ENCODE results near the gene PSMC3IP.
A peak's percentile ranks its signal among the peaks of the same experiment; 100 is the strongest.

The PSMC3IP gene

DNA sequence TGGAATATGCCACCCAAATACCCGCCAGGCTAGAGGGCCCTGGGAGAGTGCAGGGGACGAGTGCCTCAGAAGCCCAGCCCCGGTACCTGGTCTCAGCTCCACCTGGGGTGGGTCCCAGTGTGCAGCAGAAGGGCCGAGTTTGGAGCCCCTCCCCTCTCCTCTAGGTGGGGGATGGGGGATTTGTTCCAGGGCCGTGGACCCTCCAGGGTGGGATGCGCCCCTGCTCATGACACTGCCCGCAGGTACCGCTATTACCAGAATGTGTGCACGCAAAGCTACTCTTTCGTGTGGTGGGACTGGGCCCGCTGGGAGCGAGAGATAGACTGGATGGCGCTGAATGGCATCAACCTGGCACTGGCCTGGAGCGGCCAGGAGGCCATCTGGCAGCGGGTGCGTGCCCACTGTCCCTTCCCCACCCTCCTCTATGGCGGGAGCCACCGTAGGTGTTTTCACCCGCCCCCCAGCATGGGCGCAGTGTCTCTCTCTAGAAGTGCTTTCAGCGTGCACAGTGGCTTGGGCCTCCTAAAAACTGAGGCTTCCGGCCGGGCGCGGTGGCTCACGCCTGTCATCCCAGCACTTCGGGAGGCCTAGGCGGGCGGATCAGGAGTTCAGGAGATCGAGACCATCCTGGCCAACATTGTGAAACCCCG is 40.2 kb downstream of the PSMC3IP start:
- no peak for DNase-seq

DNA sequence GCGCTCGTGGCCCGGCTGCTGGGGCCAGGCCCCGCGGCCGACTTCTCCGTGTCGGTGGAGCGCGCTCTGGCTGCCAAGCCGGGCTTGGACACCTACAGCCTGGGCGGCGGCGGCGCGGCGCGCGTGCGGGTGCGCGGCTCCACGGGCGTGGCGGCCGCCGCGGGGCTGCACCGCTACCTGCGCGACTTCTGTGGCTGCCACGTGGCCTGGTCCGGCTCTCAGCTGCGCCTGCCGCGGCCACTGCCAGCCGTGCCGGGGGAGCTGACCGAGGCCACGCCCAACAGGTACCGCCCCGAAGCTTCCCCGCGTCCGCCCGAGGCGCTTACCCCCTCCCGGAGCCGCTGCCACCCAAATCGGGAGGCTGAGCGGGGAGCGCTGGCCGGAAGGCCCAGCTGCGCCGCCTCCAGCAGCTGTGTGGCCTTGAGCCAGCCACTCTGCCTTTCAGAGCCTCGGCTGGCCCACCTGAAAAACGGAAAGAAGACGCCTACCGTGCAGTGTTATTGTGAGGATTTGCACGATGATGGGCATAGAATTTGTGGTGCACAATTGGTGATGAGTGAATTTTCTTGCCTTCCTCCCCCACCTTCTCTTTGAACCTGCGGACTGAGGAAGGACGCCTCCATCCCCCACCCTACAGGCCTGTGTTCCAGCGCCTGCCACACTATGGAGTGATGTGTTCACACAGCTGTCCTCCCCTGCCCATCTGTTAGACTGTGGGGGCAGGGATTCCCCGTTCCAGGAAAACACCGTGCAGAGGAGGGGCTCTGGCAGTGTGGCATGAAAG is 41.0 kb downstream of the PSMC3IP start:
- DNase-seq, result peak; percentile 76

DNA sequence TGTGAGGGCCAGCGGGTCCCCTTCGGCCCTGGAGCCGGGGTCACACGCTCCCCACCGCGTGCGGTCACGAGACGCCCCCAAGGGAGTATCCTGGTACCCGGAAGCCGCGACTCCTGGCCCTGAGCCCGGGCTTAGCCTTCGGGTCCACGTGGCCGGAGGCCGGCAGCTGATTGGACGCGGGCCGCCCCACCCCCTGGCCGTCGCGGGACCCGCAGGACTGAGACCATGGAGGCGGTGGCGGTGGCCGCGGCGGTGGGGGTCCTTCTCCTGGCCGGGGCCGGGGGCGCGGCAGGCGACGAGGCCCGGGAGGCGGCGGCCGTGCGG is 41.5 kb downstream of the PSMC3IP start, which contains the start of gene NAGLU:
Gene NAGLU, plus strand, starts transcription at position 194 of the 324 bp plus-strand sequence. Its CDS starts 32 bp downstream, at position 226.
- peak; percentile 84 for DNase-seq

DNA sequence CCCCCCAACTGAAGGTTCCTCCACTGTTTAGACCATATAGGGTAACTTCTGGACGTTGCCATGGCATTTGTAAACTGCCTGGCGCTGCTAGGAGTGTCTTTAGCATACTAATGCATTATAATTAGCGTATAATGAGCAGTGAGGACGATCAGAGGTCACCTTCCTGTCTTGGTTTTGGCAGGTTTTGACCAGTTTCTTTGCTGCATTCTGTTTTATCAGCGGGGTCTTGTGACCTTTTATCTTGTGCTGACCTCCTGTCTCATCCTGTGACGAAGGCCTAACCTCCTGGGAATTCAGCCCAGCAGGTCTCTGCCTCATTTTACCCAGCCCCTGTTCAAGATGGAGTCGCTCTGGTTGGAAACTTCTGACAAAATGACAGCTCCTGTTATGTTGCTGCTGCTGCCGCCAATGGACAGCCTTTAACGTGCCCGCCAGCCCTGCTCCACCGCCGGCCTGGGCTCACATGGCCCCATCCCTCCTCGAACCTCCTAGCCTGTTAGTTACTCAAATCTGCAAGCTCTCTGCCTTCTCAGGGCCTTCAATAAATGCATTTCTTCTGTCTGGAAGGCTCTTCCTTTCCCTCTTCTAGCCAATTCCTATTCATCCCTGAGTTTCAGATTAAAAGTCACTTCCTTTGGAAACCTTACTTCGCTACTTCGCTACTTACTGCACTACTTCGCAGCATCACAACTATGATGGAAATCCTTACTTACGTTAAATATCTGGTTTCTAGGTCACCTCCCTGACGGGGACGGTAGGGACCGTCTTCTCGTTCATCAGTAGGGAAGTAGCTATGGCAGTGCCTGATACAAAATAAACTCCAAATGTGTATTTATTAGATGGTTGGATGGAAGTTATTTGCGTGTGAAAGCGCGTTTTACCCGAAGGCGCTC is 42.1 kb downstream of the PSMC3IP start:
- DNase-seq, result no peak

DNA sequence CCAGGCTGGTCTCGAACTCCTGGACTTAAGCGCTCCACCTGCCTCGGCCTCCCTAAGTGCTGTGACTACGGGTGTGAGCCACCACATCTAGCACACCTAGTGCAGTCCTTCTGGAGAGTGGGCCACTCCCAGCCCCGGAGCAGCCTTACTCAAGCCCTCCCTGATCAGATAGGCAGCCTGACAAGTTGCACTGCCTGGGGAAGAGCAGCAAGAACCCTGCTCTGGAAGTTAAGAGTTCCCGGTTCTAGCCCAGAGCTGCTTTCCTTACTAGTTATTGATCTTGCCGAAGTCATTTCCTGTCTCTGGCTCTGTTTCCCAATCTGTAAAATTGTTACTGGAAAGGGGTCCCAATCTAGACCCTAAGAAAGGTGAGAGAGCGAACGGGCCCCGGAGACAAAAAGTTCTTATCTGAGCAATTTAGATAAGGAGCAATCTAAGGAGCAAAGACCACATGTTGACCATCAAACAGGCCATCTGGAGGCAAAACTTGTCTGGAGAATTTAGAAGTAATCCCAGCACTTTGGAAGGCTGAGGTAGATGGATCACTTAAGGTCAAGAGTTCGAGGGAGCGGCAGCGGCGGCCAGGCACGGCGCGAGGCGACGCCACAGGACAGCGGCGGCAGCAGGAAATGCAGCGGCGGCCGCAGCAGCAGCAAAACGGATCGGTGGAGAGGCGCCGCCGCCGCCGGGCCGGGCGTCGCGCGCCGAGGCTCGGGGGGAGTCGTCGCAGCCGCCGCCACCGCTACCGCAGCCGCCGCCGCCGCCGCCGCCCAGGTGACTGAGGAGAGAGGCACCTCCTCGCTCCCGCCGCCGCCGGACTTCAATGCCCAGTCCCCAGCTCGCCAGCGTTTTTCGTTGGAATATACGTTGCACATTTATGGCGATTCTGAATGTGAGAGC is 45.8 kb downstream of the PSMC3IP start:
- peak; percentile 55 for DNase-seq

DNA sequence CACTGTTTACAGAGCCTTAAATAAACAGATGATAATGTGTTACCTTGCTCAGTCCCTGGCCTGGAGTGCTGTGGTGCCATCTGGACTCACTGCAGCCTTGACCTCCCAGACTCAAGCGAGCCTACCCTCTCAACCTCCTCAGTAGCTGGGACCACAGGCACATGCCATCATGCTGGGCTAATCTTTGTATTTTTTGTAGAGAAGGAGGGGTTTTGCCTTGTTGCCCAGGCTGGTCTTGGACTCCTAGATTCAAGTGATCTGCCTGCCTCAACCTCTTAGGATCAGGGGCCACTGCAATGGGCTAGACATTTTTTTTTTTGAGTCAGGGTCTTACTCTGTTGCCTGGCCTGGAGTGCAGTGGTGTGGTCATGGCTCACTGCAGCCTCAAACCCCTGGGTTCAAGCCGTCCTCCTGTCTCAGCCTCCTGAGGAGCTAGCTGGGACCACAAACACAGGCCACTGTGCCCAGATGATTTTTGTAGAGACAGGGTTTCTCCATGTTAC is 46.5 kb downstream of the PSMC3IP start:
- DNase-seq, result no peak

DNA sequence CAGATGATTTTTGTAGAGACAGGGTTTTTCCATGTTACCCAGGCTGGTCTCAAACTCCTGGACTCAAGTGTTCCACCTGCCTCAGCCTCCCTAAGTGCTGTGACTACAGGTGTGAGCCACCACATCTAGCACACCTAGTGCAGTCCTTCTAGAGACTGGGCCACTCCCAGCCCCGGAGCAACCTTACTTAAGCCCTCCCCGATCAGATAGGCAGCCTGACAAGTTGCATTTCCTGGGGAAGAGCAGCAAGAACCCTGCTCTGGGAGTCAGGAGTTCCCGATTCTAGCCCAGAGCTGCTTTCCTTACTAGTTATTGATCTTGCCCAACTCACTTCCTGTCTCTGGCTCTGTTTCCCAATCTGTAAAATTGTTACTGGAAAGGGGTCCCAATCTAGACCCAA is 48.5 kb downstream of the PSMC3IP start:
- DNase-seq, result no peak

DNA sequence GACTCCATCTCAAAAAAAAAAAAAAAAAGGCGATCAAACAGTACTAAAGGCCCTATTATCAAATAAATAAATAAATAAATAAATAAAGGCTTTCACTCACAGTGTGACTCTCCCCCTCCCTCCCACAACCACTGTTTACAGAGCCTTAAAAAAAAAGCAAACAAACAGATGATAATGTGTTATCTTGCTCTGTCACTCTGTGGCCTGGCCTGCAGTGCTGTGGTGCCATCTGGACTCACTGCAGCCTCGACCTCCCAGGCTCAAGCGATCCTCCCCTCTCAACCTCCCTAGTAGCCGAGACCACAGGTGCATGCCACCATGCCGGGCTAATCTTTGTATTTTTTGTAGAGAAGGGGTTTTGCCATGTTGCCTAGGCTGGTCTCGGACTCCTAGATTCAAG is 49.6 kb downstream of the PSMC3IP start:
- no peak for DNase-seq

DNA sequence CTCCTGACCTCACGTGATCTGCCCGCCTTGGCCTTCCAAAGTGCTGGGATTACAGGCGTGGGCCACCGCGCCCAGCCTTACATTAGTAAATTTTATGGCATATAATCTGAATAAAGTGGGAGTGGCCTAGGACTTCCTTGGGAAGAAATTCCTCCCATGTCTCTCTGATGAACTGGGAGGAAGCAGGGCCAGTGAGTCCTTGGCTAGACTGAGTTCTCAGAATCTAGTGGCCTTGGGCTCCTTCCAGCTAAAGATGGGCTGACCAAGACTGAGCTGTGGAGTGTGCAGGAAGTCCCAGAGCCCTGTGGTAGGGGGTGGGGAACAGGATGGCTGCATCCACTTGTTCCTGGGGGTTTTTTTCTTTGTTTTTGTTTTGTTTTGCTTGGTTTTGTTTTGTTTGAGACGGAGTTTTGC is 51.5 kb downstream of the PSMC3IP start:
- no peak for DNase-seq

DNA sequence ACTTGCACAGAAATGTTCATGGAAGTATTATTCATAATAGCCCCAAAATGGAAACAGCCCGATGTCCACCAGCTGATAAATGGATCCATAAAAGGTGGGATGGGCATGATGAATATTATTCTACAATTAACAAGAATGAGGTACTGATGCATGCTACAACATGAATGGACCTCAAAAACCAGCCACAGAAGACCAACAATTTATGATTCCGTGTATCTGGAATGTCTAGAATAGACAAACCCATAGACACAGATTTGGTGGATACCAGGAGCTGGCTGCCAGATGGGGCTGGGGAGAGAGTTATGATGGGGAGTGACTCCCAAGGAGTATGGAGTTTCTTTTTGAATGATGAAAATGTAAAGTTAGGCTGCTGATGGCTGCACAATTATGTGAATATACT is 52.3 kb downstream of the PSMC3IP start:
- no peak for DNase-seq

DNA sequence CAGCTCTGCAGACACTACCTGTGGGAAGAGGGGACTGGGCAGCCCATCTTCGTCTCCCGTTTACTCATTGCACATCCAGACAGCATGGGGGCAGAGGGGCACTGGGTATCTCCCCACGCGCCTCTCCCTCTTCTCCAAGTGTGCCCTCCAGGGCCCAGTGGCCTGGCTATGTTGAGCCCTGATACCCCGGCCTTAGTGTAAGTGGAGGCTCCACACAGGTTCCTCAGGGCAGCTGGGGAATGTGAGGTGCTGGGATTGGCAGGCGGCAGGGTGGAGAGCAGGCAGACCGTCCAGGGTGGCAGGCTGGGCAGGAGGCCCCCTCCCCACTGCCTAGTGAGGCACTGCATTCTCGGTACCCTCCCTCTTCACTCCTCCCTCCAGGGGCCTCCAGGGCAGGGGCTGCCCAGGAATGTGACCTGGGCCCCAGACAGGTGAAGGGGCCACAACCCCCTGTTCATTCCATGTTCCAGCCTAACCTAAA is 54.7 kb downstream of the PSMC3IP start:
- no peak for DNase-seq
